Heart left ventricle (tissue), 16 donors: ENCODE data around the gene TSPOAP1. TPM values are rescaled to one million over a fixed set of nuclear protein-coding genes. Genes with fewer than 3 reads are reported as not detected.

Experiments
- ATAC-seq, 4 donors: fragments of 200-7000 bp; cut with Tn5 transposase; one replicate each; pipeline ENCODE4 v1.9.1; 2020 to 2022; ENCODE audit warnings: moderate library complexity in 4 of 4, mild to moderate bottlenecking in 3 of 4, moderate number of reproducible peaks in 1 of 4
- DNase-seq, 5 donors: peaks; one replicate each; pipeline ENCODE4 v3.0.0-alpha.2; 2020
- H3K27ac ChIP-seq, 12 donors: fragments of 200-600 bp; sonication (generic) in 4 of 12; one replicate each; pipeline versions ENCODE4 v1.5.0 to v1.8.0; 2016 to 2022; ENCODE audit warnings: mild to moderate bottlenecking in 2 of 12
- H3K27me3 ChIP-seq, 9 donors: fragments of 200-600 bp; sonication (generic) in 2 of 9; one replicate each; pipeline versions ENCODE4 v1.5.1 to v1.8.0; 2016 to 2022; ENCODE audit warnings: mild to moderate bottlenecking in 3 of 9
- H3K36me3 ChIP-seq, 9 donors: fragments of 200-600 bp; sonication (generic) in 2 of 9; one replicate each; pipeline versions ENCODE4 v1.5.0 to v1.8.0; 2018 to 2022; ENCODE audit warnings: mild to moderate bottlenecking in 2 of 9
- H3K4me1 ChIP-seq, 12 donors: fragments of 200-600 bp; sonication (generic) in 4 of 12; one replicate each; pipeline versions ENCODE4 v1.5.0 to v1.8.0; 2016 to 2022; ENCODE audit warnings: mild to moderate bottlenecking in 3 of 12
- H3K4me3 ChIP-seq, 12 donors: fragments of 200-600 bp; sonication (generic) in 4 of 12; one replicate each; pipeline versions ENCODE4 v1.5.0 to v1.8.0; 2017 to 2022; ENCODE audit warnings: mild to moderate bottlenecking in 9 of 12, moderate library complexity in 4 of 12
- H3K9me3 ChIP-seq, 12 donors: fragments of 200-600 bp; sonication (generic) in 4 of 12; one replicate each; pipeline versions ENCODE4 v1.5.0 to v1.8.0; 2016 to 2022; ENCODE audit warnings: mild to moderate bottlenecking in 1 of 12
- POLR2A ChIP-seq, 2 donors: fragments of 450-650 bp; IDR thresholded peaks; one replicate each; pipeline ENCODE4 v1.6.1; 2017; ENCODE audit warnings: antibody characterized with exemption in 2 of 2, mild to moderate bottlenecking in 2 of 2, moderate library complexity in 2 of 2
- WGBS, 4 donors: extraction: QIAGEN DNeasy Blood & Tissue Kit in 2 of 4; methylation state at CpG; one replicate each; pipeline versions ENCODE4 v1.1.5 to v1.1.7; 2013 to 2018; 5-methylcytosine and 5-hydroxymethylcytosine counted together
- intact Hi-C, 10 donors: fragments of 100-400 bp; cut with DNase I; formaldehyde crosslinking; loops; one replicate each; pipeline versions ENCODE4 v1.11.1 to v1.14.2; 2022
- polyA plus RNA-seq, 2 donors: library from polyadenylated mRNA; stranded (reverse); fragments of 200-250 nt; gene quantifications; one replicate each; pipeline ENCODE4 v1.2.3, GENCODE V29; 2013
- total RNA-seq, 9 donors: library from RNA; depleted of rRNA in 2 of 9; stranded (reverse); fragments of >200 nt in 2 of 9; fragmentation: NEBNext Ultra II Directional in 3 of 9; extraction: Animal tissue kit (Norgen Biotek cat#: 25700) in 3 of 9; gene quantifications; one replicate each; pipeline versions ENCODE4 v1.1.0 to v1.2.4, GENCODE V29; 2016 to 2023
- TF ChIP-seq, protein P1 (sequence below), 12 donors: fragments of 200-600 bp; sonication (generic) in 4 of 12; IDR thresholded peaks; one replicate each; pipeline versions ENCODE4 v1.5.0 to v1.8.0; 2018 to 2022; ENCODE audit warnings: antibody characterized with exemption in 12 of 12, mild to moderate bottlenecking in 5 of 12
- donor health status: ischemic (EF 13 %, LVEDD 7.1; RV severe dilation, severe dysfunction).
- donor health status: healthy with polysubstance abuse.
- donor health status: DM: no; HTN: yes; CAD: no.
- donor health status: DM: no; HTN: no; CAD: no.
- donor health status: ischemic (EF 25% LVEDD 6.9; RV normal size, moderate dysfunction).
- donor health status: ischemic (EF 25% LVEDD 5.7; RV mildly dilated, moderate dysfunction).
- donor health status: healthy.
- donor health status: DM: yes; HTN: yes; CAD: no.
- donor health status: ischemic (EF 35%, LVEDD 5.7; RV mildly dilated, moderate dysfunction).
- donor health status: nonischemic (EF 11% LVEDD 7.7; RV severe dilation, severe dysfunction).
- donor health status: DM: yes; HTN: yes; CAD: no.
- donor health status: PGD.
- donor health status: ischemic (EF 29% LVEDD 5.4; RV normal size, mild dysfunction).
- donor health status: nonischemic (EF 23%, LVEDD 6.1; RV moderate dilation, normal function).

Gene TSPOAP1
- total and polyA plus RNA-seq, 11 donors: 1.6 to 23.1 (median 13.3) TPM

DNA sequence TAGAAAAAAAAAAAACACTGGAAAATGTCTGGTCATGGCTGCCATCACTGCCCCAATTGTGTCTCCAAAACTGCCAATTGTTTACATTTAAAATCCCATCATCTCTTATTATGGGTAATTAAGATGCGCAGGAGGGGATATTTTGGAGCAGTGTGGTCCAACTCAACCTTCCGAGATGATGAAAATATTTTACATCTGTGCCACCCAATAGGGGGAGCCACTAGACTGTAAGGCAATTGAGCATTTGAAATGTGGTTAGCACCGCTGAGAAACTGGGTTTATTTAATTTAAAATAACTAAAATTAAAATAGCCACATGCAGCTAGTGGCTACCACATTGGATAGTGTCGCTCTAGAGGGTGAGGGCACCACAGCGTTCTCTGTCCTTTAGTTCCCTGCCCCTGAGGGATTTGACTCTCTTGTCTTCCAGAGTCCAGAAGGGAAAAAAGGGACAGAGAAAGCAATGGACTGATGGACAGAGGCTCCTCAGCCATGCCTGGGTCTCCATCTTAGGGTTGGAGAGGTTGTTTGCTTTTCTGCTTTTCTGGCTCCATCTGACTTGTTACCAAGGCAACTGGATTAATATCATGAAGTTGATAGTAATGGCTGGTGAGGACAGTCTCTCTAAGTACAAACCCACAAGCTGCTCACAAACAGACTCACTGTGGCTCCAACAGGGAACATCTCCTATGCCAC, 51.3 kb downstream of the TSPOAP1 start:
- Histone ChIP-seq H3K4me1 (peaks cover 0 to 15% (median 1%) of the 10 kb centered on the region in 12 donors), H3K9me3 (no peaks in the 10 kb centered on the region), H3K4me3 (no peak overlapping the region), H3K36me3 (no peaks in the 10 kb centered on the region), H3K27ac (no peak overlapping the region), H3K27me3 (peaks cover 0 to 22% (median 6%) of the 10 kb centered on the region in 9 donors)
- no peak for ATAC-seq
- no peak for TF ChIP-seq POLR2A (IDR thresholded peaks at IDR 0.05)
- TF ChIP-seq, protein P1, sequence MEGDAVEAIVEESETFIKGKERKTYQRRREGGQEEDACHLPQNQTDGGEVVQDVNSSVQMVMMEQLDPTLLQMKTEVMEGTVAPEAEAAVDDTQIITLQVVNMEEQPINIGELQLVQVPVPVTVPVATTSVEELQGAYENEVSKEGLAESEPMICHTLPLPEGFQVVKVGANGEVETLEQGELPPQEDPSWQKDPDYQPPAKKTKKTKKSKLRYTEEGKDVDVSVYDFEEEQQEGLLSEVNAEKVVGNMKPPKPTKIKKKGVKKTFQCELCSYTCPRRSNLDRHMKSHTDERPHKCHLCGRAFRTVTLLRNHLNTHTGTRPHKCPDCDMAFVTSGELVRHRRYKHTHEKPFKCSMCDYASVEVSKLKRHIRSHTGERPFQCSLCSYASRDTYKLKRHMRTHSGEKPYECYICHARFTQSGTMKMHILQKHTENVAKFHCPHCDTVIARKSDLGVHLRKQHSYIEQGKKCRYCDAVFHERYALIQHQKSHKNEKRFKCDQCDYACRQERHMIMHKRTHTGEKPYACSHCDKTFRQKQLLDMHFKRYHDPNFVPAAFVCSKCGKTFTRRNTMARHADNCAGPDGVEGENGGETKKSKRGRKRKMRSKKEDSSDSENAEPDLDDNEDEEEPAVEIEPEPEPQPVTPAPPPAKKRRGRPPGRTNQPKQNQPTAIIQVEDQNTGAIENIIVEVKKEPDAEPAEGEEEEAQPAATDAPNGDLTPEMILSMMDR (IDR thresholded peaks at IDR 0.05): peak in 8 of 12 donors; percentile 15 to 49 (median 28)
- no peak for DNase-seq
- intact Hi-C loops: loop anchor here in 1 of 10 donors (10.0 kb wide), 1 partner anchor 168 kb away; no protein-coding TSS in a partner anchor
- WGBS, 4 donors: 69 to 71% (median 69%) methylated on average over 5 of the region's 5 CpGs

DNA sequence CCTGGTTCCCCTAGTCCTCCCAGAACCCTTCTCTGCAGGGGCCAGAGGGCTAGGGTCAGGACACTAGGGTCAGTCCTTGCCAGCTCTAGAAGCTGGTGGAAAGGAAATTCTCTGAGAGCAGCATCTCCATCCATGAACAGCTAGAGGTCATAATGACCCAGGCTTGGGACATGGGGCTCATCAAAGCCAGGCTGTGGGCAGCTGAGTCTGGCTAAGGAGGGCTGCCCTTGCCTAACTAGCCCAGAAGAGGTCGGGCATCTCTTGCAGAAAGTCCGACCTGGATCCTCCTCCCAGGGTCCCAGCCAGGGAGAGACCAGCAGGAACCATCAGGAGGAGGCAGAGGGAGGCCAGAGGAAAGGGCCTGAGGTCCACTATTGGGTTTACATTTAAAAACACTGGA, 52.2 kb downstream of the TSPOAP1 start:
- Histone ChIP-seq H3K27me3 (peaks cover 0 to 22% (median 6%) of the 10 kb centered on the region in 9 donors), H3K27ac (no peak overlapping the region), H3K36me3 (no peaks in the 10 kb centered on the region), H3K4me3 (no peak overlapping the region), H3K4me1 (peaks cover 0 to 15% (median 1%) of the 10 kb centered on the region in 12 donors), H3K9me3 (no peaks in the 10 kb centered on the region)
- 47 to 62% (median 50%) methylated on average over 2 of the region's 2 CpGs for WGBS, 4 donors
- no peak for ATAC-seq
- TF ChIP-seq POLR2A (IDR thresholded peaks at IDR 0.05): no peak
- intact Hi-C loops: loop anchor here in 1 of 10 donors (10.0 kb wide), 1 partner anchor 168 kb away; no protein-coding TSS in a partner anchor
- DNase-seq: no peak

DNA sequence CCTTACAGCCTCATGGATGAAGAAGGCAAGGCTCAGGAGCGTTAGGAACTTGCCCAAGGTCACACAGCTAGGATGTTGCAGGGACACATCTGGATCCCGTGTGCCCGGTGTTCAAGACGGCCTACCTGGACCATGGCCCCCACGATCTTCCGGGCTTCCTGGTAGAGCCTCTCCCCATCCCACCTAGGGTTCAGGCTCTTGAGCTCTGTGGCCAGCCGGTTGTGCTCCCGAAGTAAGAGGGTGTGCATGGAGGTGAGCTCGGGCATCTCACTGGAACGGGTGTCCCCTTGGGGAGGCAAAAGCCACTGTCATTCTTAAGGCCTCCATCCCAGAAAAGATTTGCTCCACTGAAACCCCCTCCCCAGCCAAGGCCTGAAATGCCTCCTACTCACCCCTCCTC, 53.2 kb downstream of the TSPOAP1 start:
- H3K9me3 ChIP-seq: no peaks in the 10 kb centered on the region
- ATAC-seq: no peak
- H3K4me1 ChIP-seq: peaks cover 0 to 15% (median 1%) of the 10 kb centered on the region in 12 donors
- no peak overlapping the region for H3K27ac ChIP-seq
- 79 to 93% (median 87%) methylated on average over 6 to 10 of the region's 10 CpGs for WGBS, 4 donors
- no peak overlapping the region for H3K4me3 ChIP-seq
- no peaks in the 10 kb centered on the region for H3K36me3 ChIP-seq
- TF ChIP-seq, protein P1 (IDR thresholded peaks at IDR 0.05): no peak
- no peak for TF ChIP-seq POLR2A (IDR thresholded peaks at IDR 0.05)
- DNase-seq: no peak
- intact Hi-C loops: loop anchor here in 1 of 10 donors (10.0 kb wide), 1 partner anchor 169 kb away; no protein-coding TSS in a partner anchor
- H3K27me3 ChIP-seq: peaks cover 0 to 18% (median 6%) of the 10 kb centered on the region in 9 donors

DNA sequence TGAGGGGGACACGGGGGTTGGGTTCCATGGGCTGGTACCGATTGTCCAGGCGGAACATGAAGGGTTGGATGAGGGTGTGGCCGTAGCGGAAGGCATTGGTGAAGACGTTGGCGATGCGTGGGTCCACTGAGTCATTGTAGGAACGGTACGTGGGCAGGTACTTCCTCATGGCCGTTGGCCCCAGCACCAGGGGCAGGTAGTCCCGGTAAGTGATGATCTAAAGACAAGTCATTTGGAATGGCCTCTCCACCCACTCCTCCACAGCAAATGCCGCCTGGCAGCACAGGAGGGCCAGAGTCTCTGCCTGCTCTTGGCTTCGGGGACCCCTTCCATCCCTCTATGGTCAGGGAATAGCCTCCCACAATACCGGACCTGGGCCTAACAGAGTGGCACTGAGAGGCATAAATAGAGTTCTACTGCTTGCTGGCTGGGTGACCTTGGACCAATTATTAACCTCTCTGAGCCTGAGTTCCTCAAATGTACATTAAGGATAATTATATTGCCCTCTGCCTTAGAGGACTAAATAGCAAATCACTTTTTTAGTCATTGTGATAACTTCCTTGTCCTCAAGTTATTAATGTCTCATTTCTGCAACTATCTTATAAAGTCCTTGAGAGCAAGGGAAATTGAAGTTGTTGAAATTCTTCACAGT, 55.0 kb downstream of the TSPOAP1 start:
- no peak for TF ChIP-seq POLR2A (IDR thresholded peaks at IDR 0.05)
- TF ChIP-seq, protein P1 (IDR thresholded peaks at IDR 0.05): no peak
- Histone ChIP-seq H3K27me3 (peaks cover 0 to 3% (median 1%) of the 10 kb centered on the region in 9 donors), H3K9me3 (no peaks in the 10 kb centered on the region), H3K4me1 (peaks cover 0 to 3% (median 0%) of the 10 kb centered on the region in 12 donors), H3K4me3 (no peak overlapping the region), H3K36me3 (no peaks in the 10 kb centered on the region), H3K27ac (no peak overlapping the region)
- no peak for DNase-seq
- intact Hi-C loops: loop anchor here in 1 of 10 donors (10.0 kb wide), 1 partner anchor 171 kb away; no protein-coding TSS in a partner anchor
- no peak for ATAC-seq
- WGBS, 4 donors: 82 to 85% (median 82%) methylated on average over 14 to 15 of the region's 15 CpGs
